PC-9 (cell line): ENCODE measurements around the gene RAB30.
"Not testable (repeated sequence)": the region's sequence is repeated elsewhere in the genome, so short reads cannot be mapped to it uniquely, and the experiment has no call there.

Source experiments
- CTCF ChIP-seq: fragments of 200-600 bp; sonication (generic); conservative IDR thresholded peaks from 2 replicates; pipeline ENCODE4 v1.6.1; 2017; ENCODE audit warnings: mixed run types, antibody characterized with exemption, mild to moderate bottlenecking, moderate library complexity
- EZH2 ChIP-seq: fragments of 200-600 bp; sonication (generic); IDR thresholded peaks from 2 replicates; pipeline ENCODE4 v1.8.0; 2017; ENCODE audit warnings: antibody characterized with exemption, low read depth

- not testable (repeated sequence) for TF ChIP-seq CTCF, EZH2
Measured at GRCh38 chr11:82955736-82956453, 115.8 kb downstream of the RAB30 start.
